GM23338 (cell line): ENCODE data around the gene FRAS1.

Experiments
- CTCF ChIP-seq, 2 experiments: fragments of 200-600 bp in 1 of 2; sonication (generic) in 1 of 2; conservative IDR thresholded peaks; 2 replicates each; pipeline versions ENCODE4 v1.5.1 to v1.6.1; 2016 to 2017; ENCODE audit warnings: antibody characterized with exemption in 2 of 2, low read depth in 2 of 2, mild to moderate bottlenecking in 2 of 2, moderate library complexity in 1 of 2
- EZH2 ChIP-seq: fragments of 200-600 bp; sonication (generic); IDR thresholded peaks from one replicate; pipeline ENCODE4 v1.8.0; 2017; ENCODE audit warnings: antibody characterized with exemption, mild to moderate bottlenecking, low read depth; ENCODE audit not compliant: unreplicated experiment
- EZH2phosphoT487 ChIP-seq: fragments of 200-600 bp; sonication (generic); IDR thresholded peaks from one replicate; pipeline ENCODE4 v1.8.1; 2018; ENCODE audit warnings: antibody characterized with exemption; ENCODE audit not compliant: unreplicated experiment
- POLR2AphosphoS5 ChIP-seq: IDR thresholded peaks from 2 replicates; pipeline ENCODE4 v1.6.1; 2016; ENCODE audit warnings: antibody characterized with exemption, low read depth
- REST ChIP-seq: IDR thresholded peaks from one replicate; pipeline ENCODE4 v1.6.1; 2018; ENCODE audit warnings: antibody characterized with exemption; ENCODE audit not compliant: unreplicated experiment
- STAT1 ChIP-seq: IDR thresholded peaks from one replicate; pipeline ENCODE4 v1.6.1; 2016; ENCODE audit warnings: antibody characterized with exemption; ENCODE audit not compliant: unreplicated experiment
- ZNF114 ChIP-seq: fragments of 250-450 bp; sonication (Bioruptor Pico); IDR thresholded peaks from 2 replicates; pipeline ENCODE4 v1.5.0; 2020; ENCODE audit warnings: mild to moderate bottlenecking, moderate library complexity
- ZNF331 ChIP-seq: fragments of 250-450 bp; sonication (Bioruptor Pico); IDR thresholded peaks from 2 replicates; pipeline ENCODE4 v1.5.0; 2020; ENCODE audit warnings: low read depth, mild to moderate bottlenecking, moderate library complexity

- TF ChIP-seq EZH2 (no peak), CTCF (conservative IDR thresholded peaks at IDR 0.05; ENCODE audit: low read depth in 2 of 2) (no peak), POLR2AphosphoS5 (no peak), EZH2phosphoT487 (no peak), ZNF331 (CRISPR knock-in tag) (no peak), ZNF114 (CRISPR knock-in tag) (no peak), STAT1 (no peak), REST (no peak)
These were observed 231.2 kb downstream of the FRAS1 start for GRCh38 chr4:78288327-78288726.
